ENCODE results near the gene LRMDA.

LRMDA gene

GRCh38 chr10:76396134-76396533, 964.7 kb downstream of the LRMDA start:
- TF ChIP-seq, protein P1, sequence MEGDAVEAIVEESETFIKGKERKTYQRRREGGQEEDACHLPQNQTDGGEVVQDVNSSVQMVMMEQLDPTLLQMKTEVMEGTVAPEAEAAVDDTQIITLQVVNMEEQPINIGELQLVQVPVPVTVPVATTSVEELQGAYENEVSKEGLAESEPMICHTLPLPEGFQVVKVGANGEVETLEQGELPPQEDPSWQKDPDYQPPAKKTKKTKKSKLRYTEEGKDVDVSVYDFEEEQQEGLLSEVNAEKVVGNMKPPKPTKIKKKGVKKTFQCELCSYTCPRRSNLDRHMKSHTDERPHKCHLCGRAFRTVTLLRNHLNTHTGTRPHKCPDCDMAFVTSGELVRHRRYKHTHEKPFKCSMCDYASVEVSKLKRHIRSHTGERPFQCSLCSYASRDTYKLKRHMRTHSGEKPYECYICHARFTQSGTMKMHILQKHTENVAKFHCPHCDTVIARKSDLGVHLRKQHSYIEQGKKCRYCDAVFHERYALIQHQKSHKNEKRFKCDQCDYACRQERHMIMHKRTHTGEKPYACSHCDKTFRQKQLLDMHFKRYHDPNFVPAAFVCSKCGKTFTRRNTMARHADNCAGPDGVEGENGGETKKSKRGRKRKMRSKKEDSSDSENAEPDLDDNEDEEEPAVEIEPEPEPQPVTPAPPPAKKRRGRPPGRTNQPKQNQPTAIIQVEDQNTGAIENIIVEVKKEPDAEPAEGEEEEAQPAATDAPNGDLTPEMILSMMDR (IDR thresholded peaks at IDR 0.05; ENCODE audit: control extremely low read depth, extremely low read depth, low read depth, missing control alignments), result no peak
- CTCF ChIA-PET, result no interaction called here
- POLR2A ChIA-PET, result no interaction called here
- no peak for DNase-seq (ENCODE audit: extremely low spot score)

- no peak for DNase-seq (ENCODE audit: extremely low spot score)
- TF ChIP-seq, protein P1 (IDR thresholded peaks at IDR 0.05; ENCODE audit: control extremely low read depth, extremely low read depth, low read depth, missing control alignments), result no peak
- POLR2A ChIA-PET, result no interaction called here
- CTCF ChIA-PET, result no interaction called here
These were observed 966.0 kb downstream of the LRMDA start for GRCh38 chr10:76397181-76398042.

- ChIA-PET CTCF (no interaction called here), POLR2A (no interaction called here)
These were observed 966.8 kb downstream of the LRMDA start for GRCh38 chr10:76398043-76398710.

GRCh38 chr10:76399226-76399625, 967.8 kb downstream of the LRMDA start:
- ChIA-PET CTCF (no interaction called here), POLR2A (no interaction called here)
- TF ChIP-seq, protein P1 (IDR thresholded peaks at IDR 0.05; ENCODE audit: control extremely low read depth, extremely low read depth, low read depth, missing control alignments), result no peak
- no peak for DNase-seq (ENCODE audit: extremely low spot score)

More at GRCh38 chr10:76398043-76398710, 966.8 kb downstream of the LRMDA start:
- no peak for DNase-seq (ENCODE audit: extremely low spot score)
- TF ChIP-seq, protein P1 (IDR thresholded peaks at IDR 0.05; ENCODE audit: control extremely low read depth, extremely low read depth, low read depth, missing control alignments), result no peak

DNA sequence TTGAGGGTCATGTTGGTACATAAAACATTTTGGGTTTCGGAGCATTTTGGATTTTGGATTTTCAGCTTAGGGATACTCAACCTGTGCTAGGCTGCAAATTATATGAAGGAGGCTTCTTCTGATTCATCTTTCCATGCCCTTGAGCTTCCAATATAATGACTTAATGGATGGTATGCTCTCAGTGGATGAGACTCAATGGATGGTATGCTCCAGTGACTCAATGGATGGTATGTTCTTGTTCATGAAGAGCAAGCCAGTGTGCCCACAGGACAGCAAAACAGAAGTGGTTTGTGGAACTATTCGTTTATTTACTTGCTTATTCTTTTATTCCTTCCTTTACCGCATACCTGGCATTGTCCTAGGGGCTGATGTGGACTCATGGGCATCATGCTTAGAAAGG, 969.6 kb downstream of the LRMDA start:
- TF ChIP-seq, protein P1 (IDR thresholded peaks at IDR 0.05; ENCODE audit: control extremely low read depth, extremely low read depth, low read depth, missing control alignments), result no peak
- ChIA-PET CTCF (interaction anchor here (1.3 kb wide), 1 partner anchor 9 kb away, joined by 5 read pairs; no protein-coding TSS in a partner anchor), POLR2A (no interaction called here)
- no peak for DNase-seq (ENCODE audit: extremely low spot score)

DNA sequence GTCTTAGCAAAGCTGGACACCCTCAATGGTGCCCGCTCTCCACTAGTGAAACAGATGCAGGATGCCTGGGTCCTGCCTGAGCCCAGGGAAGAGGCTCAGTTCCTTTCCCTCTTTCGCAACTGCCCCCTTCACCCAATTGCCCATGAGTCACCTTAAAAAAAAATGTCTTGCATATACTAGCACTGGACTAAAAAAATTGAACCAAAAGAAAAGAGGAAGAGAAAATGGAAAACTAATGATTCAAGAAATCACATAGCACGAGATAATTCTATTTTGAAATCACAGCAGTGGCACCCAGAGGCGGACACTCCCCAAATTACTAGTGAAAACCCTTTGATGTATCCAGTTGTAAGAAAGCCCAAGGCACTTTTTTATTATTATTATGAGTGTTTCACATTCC, 972.5 kb downstream of the LRMDA start:
- ChIA-PET CTCF (no interaction called here), POLR2A (no interaction called here)
- DNase-seq (ENCODE audit: extremely low spot score), result no peak
- TF ChIP-seq, protein P1 (IDR thresholded peaks at IDR 0.05; ENCODE audit: control extremely low read depth, extremely low read depth, low read depth, missing control alignments), result no peak

Measured in GM10248 (cell line).